DND-41 (cell line): Measurements from ENCODE around the gene HOXD9.

Source experiments
- ATAC-seq: fragments of 200-7000 bp; cut with Tn5 transposase; 3 replicates; pipeline ENCODE4 v1.9.1; 2021; ENCODE audit warnings: low read depth; ENCODE audit not compliant: insufficient read depth
- DNase-seq: peaks from one replicate; pipeline ENCODE4 v3.0.0-alpha.2; 2020
- H2AFZ ChIP-seq: 2 replicates; pipeline ENCODE4 v1.6.0; 2012; ENCODE audit warnings: low read depth, low read length
- H3K27ac ChIP-seq: 2 replicates; pipeline ENCODE4 v1.5.1; 2012; ENCODE audit warnings: low read length, inconsistent platforms
- H3K27me3 ChIP-seq: fragments of 200-600 bp; sonication (generic); 2 replicates; pipeline ENCODE4 v1.6.0; 2012; ENCODE audit warnings: low read length, mild to moderate bottlenecking, inconsistent platforms; ENCODE audit not compliant: insufficient read depth, poor library complexity
- H3K36me3 ChIP-seq: 2 replicates; pipeline ENCODE4 v1.5.1; 2012; ENCODE audit warnings: low read length, inconsistent platforms; ENCODE audit not compliant: insufficient read depth
- H3K4me1 ChIP-seq: 2 replicates; pipeline ENCODE4 v1.5.1; 2012; ENCODE audit warnings: mild to moderate bottlenecking, low read length; ENCODE audit not compliant: insufficient read depth
- H3K4me2 ChIP-seq: 2 replicates; pipeline ENCODE4 v1.6.0; 2012; ENCODE audit warnings: mild to moderate bottlenecking, moderate library complexity, low read length, inconsistent platforms; ENCODE audit not compliant: insufficient read depth
- H3K4me3 ChIP-seq, 2 experiments: fragments of 200-600 bp in 1 of 2; shearing (Covaris generic) in 1 of 2; 2 replicates each; pipeline ENCODE4 v1.5.1; 2012 to 2016; ENCODE audit warnings: inconsistent platforms in 2 of 2, low read length in 2 of 2, mild to moderate bottlenecking in 2 of 2, low read depth in 1 of 2, moderate library complexity in 1 of 2
- H3K79me2 ChIP-seq: 2 replicates; pipeline ENCODE4 v1.6.0; 2012; ENCODE audit warnings: low read length, inconsistent platforms; ENCODE audit not compliant: insufficient read depth
- H3K9ac ChIP-seq: 2 replicates; pipeline ENCODE4 v1.6.0; 2012; ENCODE audit warnings: low read depth, mild to moderate bottlenecking, inconsistent platforms, low read length, moderate library complexity
- H3K9me3 ChIP-seq: 2 replicates; pipeline ENCODE4 v1.5.1; 2012; ENCODE audit warnings: low read length, moderate library complexity, mild to moderate bottlenecking, inconsistent platforms; ENCODE audit not compliant: insufficient read depth, severe bottlenecking
- H4K20me1 ChIP-seq: 2 replicates; pipeline ENCODE4 v1.6.0; 2012; ENCODE audit warnings: low read length; ENCODE audit not compliant: insufficient read depth
- CTCF ChIP-seq: IDR thresholded peaks from 2 replicates; pipeline ENCODE4 v1.5.1; 2012; ENCODE audit warnings: borderline replicate concordance, low read length, moderate library complexity, mild to moderate bottlenecking; ENCODE audit not compliant: poor library complexity, severe bottlenecking; ENCODE audit errors: extremely low read depth
- EZH2 ChIP-seq: IDR thresholded peaks from 3 replicates; pipeline ENCODE4 v1.6.1; 2012; ENCODE audit warnings: borderline replicate concordance, low read depth, mild to moderate bottlenecking, moderate library complexity, low read length, inconsistent platforms; ENCODE audit not compliant: severe bottlenecking

HOXD9 gene

GRCh38 chr2:176122683-176123410 lies at the start of gene HOXD9:
HOXD9 (plus strand) TSS chr2:176122719; CDS start chr2:176122769, 50 bp downstream.
- no peak for DNase-seq
- no peak within 1 kb of the TSS for H3K4me2 ChIP-seq
- H3K9ac ChIP-seq, result no peak within 1 kb of the TSS
- no peaks in the 10 kb centered on the region for H3K36me3 ChIP-seq
- H3K4me3 ChIP-seq, result no peak within 1 kb of the TSS
- H3K9me3 ChIP-seq, result no peaks in the 10 kb centered on the region
- H3K27ac ChIP-seq, result no peak within 1 kb of the TSS
- TF ChIP-seq CTCF (no peak), EZH2 (no peak)
- no peak within 1 kb of the TSS for H2AFZ ChIP-seq
- no peaks in the 10 kb centered on the region for H3K27me3 ChIP-seq
- no peaks in the 10 kb centered on the region for H3K79me2 ChIP-seq
- peaks cover 4% of the 10 kb centered on the region; the same call in 1 of the 2 replicates for H3K4me1 ChIP-seq
- H4K20me1 ChIP-seq, result no peaks in the 10 kb centered on the region
- no peak for ATAC-seq

- no peak overlapping the region for H3K27ac ChIP-seq
- H3K4me1 ChIP-seq, result no peaks in the 10 kb centered on the region
- no peak overlapping the region for H3K9ac ChIP-seq
- no peaks in the 10 kb centered on the region for H4K20me1 ChIP-seq
- no peak for TF ChIP-seq EZH2
- TF ChIP-seq CTCF, result no peak
- H3K27me3 ChIP-seq, result peaks cover 26% of the 10 kb centered on the region
- H3K4me3 ChIP-seq, result no peak overlapping the region
- H3K79me2 ChIP-seq, result no peaks in the 10 kb centered on the region
- DNase-seq (no peak), ATAC-seq (no peak)
- no peaks in the 10 kb centered on the region for H3K9me3 ChIP-seq
- H3K4me2 ChIP-seq, result no peak overlapping the region
- no peaks in the 10 kb centered on the region for H3K36me3 ChIP-seq
- no peak overlapping the region for H2AFZ ChIP-seq
These were observed 49.3 kb upstream of the HOXD9 start for GRCh38 chr2:176072951-176073904.

GRCh38 chr2:176074919-176075425 lies 47.5 kb upstream of the HOXD9 start:
- no peak for ATAC-seq
- Histone ChIP-seq H3K9me3 (no peaks in the 10 kb centered on the region), H2AFZ (no peak overlapping the region), H3K4me1 (no peaks in the 10 kb centered on the region), H4K20me1 (no peaks in the 10 kb centered on the region), H3K79me2 (no peaks in the 10 kb centered on the region), H3K4me2 (no peak overlapping the region), H3K27ac (no peak overlapping the region), H3K36me3 (no peaks in the 10 kb centered on the region), H3K27me3 (peaks cover 26% of the 10 kb centered on the region), H3K9ac (no peak overlapping the region), H3K4me3 (no peak overlapping the region)
- DNase-seq, result no peak
- TF ChIP-seq CTCF (no peak), EZH2 (no peak)
